Tibial artery (tissue), 4 donors: ENCODE results near the gene CSNK1D.

Experiments used
- DNase-seq, 2 donors: peaks; one replicate each; pipeline ENCODE4 v3.0.0-alpha.2; 2019
- H3K27ac ChIP-seq, 2 donors: fragments of 200-600 bp; sonication (generic) in 1 of 2; 1 replicate in 1 of 2; 2 replicates in 1 of 2; pipeline ENCODE4 v1.5.1; 2018 to 2019; ENCODE audit warnings: mild to moderate bottlenecking in 1 of 2
- H3K27me3 ChIP-seq, 2 donors: fragments of 200-600 bp; sonication (generic) in 1 of 2; one replicate each; pipeline versions ENCODE4 v1.5.1 to v1.6.0; 2016 to 2019
- H3K36me3 ChIP-seq, 3 donors: fragments of 200-600 bp; sonication (generic) in 2 of 3; one replicate each; pipeline ENCODE4 v1.5.1; 2016 to 2019; ENCODE audit warnings: mild to moderate bottlenecking in 2 of 3
- H3K4me1 ChIP-seq, 4 donors: fragments of 200-600 bp; sonication (generic) in 2 of 4; 1 replicate in 3 of 4; 2 replicates in 1 of 4; pipeline ENCODE4 v1.5.1; 2016 to 2019
- H3K4me3 ChIP-seq, 2 donors: fragments of 200-600 bp; sonication (generic) in 1 of 2; 1 replicate in 1 of 2; 2 replicates in 1 of 2; pipeline ENCODE4 v1.5.1; 2018 to 2019; ENCODE audit warnings: mild to moderate bottlenecking in 2 of 2
- H3K9me3 ChIP-seq, 3 donors: fragments of 200-600 bp; sonication (generic) in 1 of 3; one replicate each; pipeline ENCODE4 v1.5.1; 2016 to 2019
- CTCF ChIP-seq, 2 experiments: fragments of 200-600 bp in 1 of 2; fragments of 450-650 bp in 1 of 2; IDR thresholded peaks; one replicate each; pipeline ENCODE4 v1.5.1; 2017 to 2019; ENCODE audit warnings: antibody characterized with exemption in 2 of 2, mild to moderate bottlenecking in 1 of 2, moderate library complexity in 1 of 2
- intact Hi-C: fragments of 100-400 bp; cut with DNase I; formaldehyde crosslinking; loops from one replicate; pipeline ENCODE4 v1.15.0; 2023; ENCODE audit warnings: low total_unique reads

Gene CSNK1D

GRCh38 chr17:82226809-82227628, 46.5 kb downstream of the CSNK1D start:
- Histone ChIP-seq H3K4me1 (peaks cover 0 to 38% (median 35%) of the 10 kb centered on the region in 4 donors), H3K4me3 (no peak overlapping the region), H3K27ac (no peak overlapping the region), H3K27me3 (peaks cover 0 to 33% of the 10 kb centered on the region in 2 donors), H3K9me3 (no peaks in the 10 kb centered on the region), H3K36me3 (no peaks in the 10 kb centered on the region)
- no peak for DNase-seq
- no peak for TF ChIP-seq CTCF (IDR thresholded peaks at IDR 0.05)
- intact Hi-C loops, result no loop called here

GRCh38 chr17:82226146-82226808, 47.2 kb downstream of the CSNK1D start:
- intact Hi-C loops, result no loop called here
- Histone ChIP-seq H3K36me3 (no peaks in the 10 kb centered on the region), H3K9me3 (no peaks in the 10 kb centered on the region), H3K27me3 (peaks cover 0 to 33% of the 10 kb centered on the region in 2 donors), H3K4me3 (no peak overlapping the region), H3K4me1 (peaks cover 0 to 30% (median 28%) of the 10 kb centered on the region in 4 donors), H3K27ac (no peak overlapping the region)
- peak in 1 of 2 donors; percentile 64 for DNase-seq
- no peak for TF ChIP-seq CTCF (IDR thresholded peaks at IDR 0.05)

- Histone ChIP-seq H3K27me3 (peaks cover 0 to 33% of the 10 kb centered on the region in 2 donors), H3K4me1 (peaks cover 0 to 23% (median 20%) of the 10 kb centered on the region in 4 donors), H3K4me3 (no peak overlapping the region), H3K36me3 (no peaks in the 10 kb centered on the region), H3K27ac (no peak overlapping the region), H3K9me3 (no peaks in the 10 kb centered on the region)
- DNase-seq, result peak in 1 of 2 donors; percentile 63
- no peak for TF ChIP-seq CTCF (IDR thresholded peaks at IDR 0.05)
- intact Hi-C loops, result no loop called here
Measured at GRCh38 chr17:82225368-82226029, 48.0 kb downstream of the CSNK1D start.

GRCh38 chr17:82224666-82225065, 48.8 kb downstream of the CSNK1D start:
- H3K27me3 ChIP-seq, result peaks cover 0 to 33% of the 10 kb centered on the region in 2 donors

More at GRCh38 chr17:82224666-82225065, 48.8 kb downstream of the CSNK1D start:
- DNase-seq, result no peak
- H3K36me3 ChIP-seq, result no peaks in the 10 kb centered on the region
- H3K4me3 ChIP-seq, result no peak overlapping the region
- H3K27ac ChIP-seq, result no peak overlapping the region
- intact Hi-C loops, result no loop called here
- peaks cover 0 to 14% (median 12%) of the 10 kb centered on the region in 4 donors for H3K4me1 ChIP-seq
- TF ChIP-seq CTCF (IDR thresholded peaks at IDR 0.05), result no peak
- no peaks in the 10 kb centered on the region for H3K9me3 ChIP-seq
